Stimulated activated CD8-positive, alpha-beta memory T cell treated with anti-CD3 and anti-CD28 coated beads, Interleukin-4, amount 100 ng/mL, for 4 hours (primary cell): ENCODE measurements around the gene IMMP2L.
"Not testable (repeated sequence)": the region's sequence is repeated elsewhere in the genome, so short reads cannot be mapped to it uniquely, and the experiment has no call there.

Source experiments
- DNase-seq, 2 donors: peaks; one replicate each; pipeline ENCODE4 v3.0.0-alpha.2; 2020; ENCODE audit warnings: low read depth in 2 of 2, low spot score in 1 of 2

Gene IMMP2L

DNA sequence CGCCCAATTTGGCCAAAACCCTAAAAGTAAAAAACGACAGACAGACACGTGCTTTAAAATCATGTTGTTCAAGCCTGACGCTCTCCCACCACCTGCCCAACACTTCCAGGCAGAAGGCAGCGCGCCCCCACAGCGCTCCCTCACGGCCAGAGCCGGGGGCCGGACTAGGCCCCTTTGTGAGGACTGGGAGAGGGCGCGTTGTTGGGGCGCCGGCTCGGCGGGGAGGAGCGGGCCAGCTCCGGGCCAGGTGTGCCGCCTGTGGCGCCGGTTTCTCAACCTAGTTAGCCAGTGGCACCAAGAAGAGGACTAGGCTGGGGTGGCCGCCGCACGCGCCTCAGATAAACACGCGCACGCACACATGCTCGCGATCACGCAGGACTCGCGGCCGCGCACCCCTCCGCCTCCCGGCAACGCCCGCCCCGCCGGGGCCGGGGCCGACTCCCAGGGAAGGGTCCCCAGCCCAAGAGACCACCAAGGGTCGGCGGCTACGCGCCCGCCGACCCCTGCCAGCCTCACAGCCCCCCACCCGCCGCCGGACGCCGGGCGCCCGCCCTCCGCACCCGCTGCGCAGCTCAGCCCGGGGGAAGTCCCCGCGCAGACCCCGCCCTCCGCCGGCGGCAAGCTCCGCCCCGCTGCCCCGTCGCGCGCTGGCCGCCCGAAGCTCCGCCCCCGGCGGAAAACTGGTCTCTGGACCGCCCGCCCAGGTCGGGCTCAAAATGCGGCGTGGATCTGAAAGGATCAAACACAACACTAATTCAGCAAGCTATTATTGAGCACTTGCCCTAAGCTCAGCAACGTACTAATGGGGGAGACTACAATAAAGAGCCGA is at the start of gene IMMP2L:
Gene IMMP2L, minus strand, starts transcription at position 589 of the 829 bp plus-strand sequence.
- DNase-seq, result peak; percentile 76 to 80

DNA sequence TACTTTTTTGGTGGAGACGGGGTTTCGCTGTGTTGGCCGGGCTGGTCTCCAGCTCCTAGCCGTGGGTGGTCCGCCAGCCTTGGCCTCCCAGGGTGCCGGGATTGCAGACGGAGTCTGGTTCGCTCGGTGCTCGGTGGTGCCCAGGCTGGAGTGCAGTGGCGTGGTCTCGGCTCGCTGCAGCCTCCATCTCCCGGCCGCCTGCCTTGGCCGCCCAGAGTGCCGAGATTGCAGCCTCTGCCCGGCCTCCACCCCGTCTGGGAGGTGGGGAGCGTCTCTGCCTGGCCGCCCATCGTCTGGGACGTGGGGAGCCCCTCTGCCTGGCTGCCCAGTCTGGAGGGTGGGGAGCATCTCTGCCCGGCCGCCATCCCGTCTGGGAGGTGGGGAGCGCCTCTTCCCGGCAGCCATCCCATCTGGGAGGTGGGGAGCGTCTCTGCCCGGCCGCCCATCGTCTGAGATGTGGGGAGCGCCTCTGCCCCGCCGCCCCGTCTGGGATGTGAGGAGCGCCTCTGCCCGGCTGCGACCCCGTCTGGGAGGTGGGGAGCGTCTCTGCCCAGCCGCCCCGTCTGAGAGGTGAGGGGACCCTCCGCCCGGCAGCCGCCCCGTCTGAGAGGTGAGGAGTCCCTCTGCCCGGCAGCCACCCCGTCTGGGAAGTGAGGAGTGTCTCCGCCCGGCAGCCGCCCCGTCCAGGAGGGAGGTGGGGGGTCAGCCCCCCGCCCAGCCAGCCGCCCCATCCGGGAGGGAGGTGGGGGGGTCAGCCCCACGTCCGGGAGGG is 47.4 kb upstream of the IMMP2L start:
- not testable (repeated sequence) for DNase-seq

- DNase-seq, result no peak
Measured at GRCh38 chr7:111607621-111608020, 45.3 kb upstream of the IMMP2L start.

- DNase-seq, result no peak
Measured at GRCh38 chr7:111605246-111605645, 43.0 kb upstream of the IMMP2L start.

- DNase-seq, result no peak
Measured at GRCh38 chr7:111600091-111600490, 37.8 kb upstream of the IMMP2L start.

- DNase-seq, result no peak
Measured at GRCh38 chr7:111595780-111596179, 33.5 kb upstream of the IMMP2L start.

DNA sequence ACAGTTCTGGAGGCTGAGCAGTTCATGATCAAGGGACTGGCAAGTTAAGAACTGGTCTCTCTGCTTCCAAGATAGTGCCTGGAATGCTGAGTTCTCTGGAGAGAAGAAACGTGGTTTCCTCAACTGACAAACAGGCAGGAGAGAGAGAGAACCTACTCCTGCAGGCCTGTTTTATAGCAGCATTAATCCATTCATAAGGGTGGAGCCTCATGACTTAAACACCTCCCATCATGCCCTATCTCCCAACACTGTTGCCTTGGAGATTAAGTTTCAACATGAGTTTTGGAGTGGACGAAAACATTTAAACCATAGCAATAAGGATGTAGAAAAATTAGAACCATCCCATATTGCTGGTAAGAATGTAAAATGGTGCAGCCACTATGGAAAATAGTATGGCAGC is 32.3 kb upstream of the IMMP2L start:
- DNase-seq, result no peak

DNA sequence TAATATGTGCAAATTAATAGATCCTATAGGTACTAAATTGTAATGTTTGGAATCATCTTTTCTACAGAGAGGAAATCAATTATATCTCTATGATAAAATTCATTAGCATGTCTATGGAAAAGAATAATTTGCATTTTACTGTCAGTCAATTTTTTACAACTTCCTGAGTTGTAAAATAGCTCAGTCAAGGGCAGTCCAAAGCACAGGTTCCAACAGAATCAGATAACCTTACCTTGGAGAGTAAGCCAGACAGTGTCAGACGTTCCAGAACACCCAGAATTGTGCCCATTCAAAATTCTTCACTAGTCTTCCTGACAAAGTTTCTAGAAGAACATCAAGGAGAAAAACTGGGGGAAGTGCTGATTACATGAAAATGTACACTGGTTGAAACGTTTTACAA is 31.1 kb upstream of the IMMP2L start:
- no peak for DNase-seq

- DNase-seq, result no peak
Measured at GRCh38 chr7:111588065-111588433, 25.8 kb upstream of the IMMP2L start.

DNA sequence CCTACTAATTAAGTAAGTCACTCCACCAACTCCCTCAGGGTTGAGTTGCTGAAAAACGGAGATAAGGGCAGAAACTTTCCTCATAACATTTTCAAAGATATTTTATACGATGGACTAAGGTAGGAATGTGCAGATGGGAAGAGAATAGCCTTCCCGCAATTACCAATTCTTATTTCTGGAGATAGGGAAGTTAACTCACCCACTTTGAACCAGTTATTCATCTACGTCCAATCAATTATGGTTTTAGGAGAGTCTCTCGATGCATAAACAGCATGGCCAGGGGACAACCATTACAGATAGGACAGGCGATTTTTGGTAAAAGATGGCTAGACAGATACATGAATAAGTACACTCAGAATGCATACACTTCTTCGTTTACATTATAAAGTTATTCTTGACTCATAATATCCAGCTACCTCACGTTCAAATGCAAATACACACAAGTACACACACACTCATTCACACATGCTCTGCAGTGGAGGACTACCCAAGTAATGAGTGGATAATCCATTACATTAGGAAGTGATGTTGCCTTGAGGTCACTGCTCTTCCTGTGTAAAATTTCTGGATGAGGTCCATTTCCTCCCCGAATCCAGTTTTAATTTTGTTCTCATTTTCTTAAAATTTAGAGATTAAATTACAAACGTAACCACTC is 25.2 kb upstream of the IMMP2L start:
- DNase-seq, result no peak

DNA sequence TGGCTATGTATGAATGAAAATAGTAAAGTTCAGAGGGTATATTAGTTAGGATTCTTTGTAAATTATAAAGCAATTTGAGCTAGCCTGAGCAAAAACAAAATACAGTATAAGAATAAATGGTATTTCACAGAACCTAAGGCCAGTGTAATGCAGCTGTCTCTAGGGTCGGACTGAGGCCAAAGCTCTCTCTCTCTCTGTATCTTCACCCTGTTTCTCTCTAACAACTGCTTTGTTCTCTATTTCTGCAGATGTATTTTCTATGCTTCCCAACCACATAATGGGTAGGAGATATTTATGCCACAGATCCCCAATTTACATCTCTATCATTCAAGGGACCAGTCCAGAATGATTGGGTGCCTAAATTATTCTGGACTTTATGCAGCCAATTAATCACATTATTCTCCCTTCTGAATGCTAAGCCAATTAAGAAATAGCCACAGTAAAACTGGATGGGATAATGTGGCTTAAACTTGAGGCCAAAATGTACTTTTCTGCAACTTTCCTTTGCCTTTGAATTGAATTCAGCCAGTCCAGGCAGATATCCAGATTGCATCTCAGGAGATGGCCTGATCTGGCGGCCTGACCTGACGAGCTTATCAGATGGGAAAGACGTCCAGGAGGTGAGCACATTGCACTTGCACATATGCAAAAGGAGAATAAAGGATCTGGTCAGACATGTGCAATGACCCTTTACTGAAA is 24.6 kb upstream of the IMMP2L start:
- no peak for DNase-seq

GRCh38 chr7:111581784-111582488 is 19.6 kb upstream of the IMMP2L start:
- DNase-seq, result not testable (repeated sequence)

DNA sequence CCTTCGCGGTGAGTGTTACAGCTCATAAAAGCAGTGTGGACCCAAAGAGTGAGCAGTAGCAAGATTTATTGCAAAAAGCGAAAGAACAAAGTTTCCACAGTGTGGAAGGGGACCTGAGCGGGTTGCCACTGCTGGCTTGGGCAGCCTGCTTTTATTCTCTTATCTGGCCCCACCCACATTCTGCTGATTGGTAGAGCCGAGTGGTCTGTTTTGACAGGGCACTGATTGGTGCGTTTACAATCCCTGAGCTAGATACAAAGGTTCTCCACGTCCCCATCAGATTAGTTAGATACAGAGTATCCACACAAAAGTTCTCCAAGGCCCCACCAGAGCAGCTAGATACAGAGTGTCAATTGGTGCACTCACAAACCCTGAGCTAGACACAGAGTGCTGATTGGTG is 18.9 kb upstream of the IMMP2L start:
- DNase-seq, result not testable (repeated sequence)

- DNase-seq, result no peak
Measured at GRCh38 chr7:111578754-111579153, 16.5 kb upstream of the IMMP2L start.

GRCh38 chr7:111571720-111572119 is 9.4 kb upstream of the IMMP2L start:
- DNase-seq, result no peak

- no peak for DNase-seq
Measured at GRCh38 chr7:111568870-111569462, 6.7 kb upstream of the IMMP2L start.

DNA sequence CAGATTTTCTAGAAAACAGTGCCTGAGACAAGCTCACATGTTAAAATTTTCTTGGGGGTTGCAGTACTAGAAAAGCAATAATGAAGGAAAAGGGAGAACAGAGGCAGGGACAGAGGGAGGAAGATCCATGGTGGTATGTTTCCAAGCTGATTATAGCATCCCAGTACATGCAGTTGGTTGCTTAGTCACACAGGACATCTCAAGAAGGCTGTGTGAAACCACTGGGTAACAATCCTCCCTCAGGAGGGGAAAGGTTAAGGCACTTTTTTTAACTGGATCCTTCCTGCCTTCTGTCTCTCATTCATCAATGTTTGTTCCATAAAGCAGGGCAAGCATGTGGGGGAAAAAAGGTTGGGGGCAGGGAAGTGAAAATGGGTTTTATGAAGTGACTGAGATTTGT is 6.1 kb upstream of the IMMP2L start:
- no peak for DNase-seq

DNA sequence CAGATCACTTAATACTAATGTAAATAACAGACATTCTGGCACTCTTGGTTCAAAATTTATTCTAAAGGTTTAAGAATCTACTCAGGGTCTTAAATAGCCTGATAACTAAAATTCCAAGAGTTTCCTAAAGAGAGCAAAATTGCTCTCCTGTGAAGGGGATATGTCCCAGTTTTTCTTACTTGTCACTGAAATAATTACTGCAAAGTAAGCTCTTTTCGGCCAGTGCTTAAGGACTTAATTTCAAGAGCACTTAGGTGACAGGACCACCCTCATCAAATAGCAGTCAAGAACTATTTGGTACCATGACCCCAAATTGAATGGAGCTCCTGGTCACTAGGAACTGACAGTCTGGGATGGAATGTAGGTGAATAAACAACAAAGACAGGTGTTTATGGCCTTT is 1.8 kb upstream of the IMMP2L start:
- no peak for DNase-seq

GRCh38 chr7:111561654-111561903 is 713 bp downstream of the IMMP2L start:
- DNase-seq, result no peak

GRCh38 chr7:111560773-111561653 is 1.3 kb downstream of the IMMP2L start:
- no peak for DNase-seq
